ENCODE data around the gene CRAMP1.

CRAMP1 gene

DNA sequence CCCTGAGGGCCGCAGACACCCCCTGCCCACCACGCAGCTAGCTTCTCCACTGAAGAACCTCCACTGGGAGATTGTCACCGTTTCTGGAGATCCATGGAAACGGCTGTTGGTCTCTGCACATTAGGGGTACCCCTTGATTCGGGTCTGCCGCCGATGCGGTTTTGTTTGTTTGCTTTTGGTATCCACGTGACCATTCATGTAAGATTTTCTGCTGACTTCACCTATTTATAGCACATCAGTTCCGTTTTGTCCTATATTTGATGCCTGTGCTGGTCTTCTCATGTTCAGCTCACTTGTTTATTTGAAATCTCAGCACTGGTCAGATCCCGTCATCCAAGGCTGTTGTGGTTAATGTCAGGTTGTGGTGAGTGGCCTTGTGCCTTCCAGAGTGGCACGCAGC, 21.1 kb downstream of the CRAMP1 start:
- POLR2A ChIA-PET, result no interaction called here
- CTCF ChIA-PET, result no interaction called here
- Histone ChIP-seq H3K27ac (ENCODE audit: extremely low read depth, low read depth, low read length) (no peak overlapping the region), H3K4me3 (ENCODE audit: low read depth, low read length) (no peak overlapping the region), H3K9me3 (ENCODE audit: control insufficient read depth, insufficient read depth, low read depth, low read length) (no peaks in the 10 kb centered on the region), H3K36me3 (ENCODE audit: control insufficient read depth in 2 of 2, insufficient read depth in 1 of 2, low read length in 2 of 2) (peaks cover 8 to 96% of the 10 kb centered on the region in 2 experiments; a peak in 2 of 3 replicates), H3K4me1 (ENCODE audit: control insufficient read depth, insufficient read depth, low read length) (no peaks in the 10 kb centered on the region)
- TF ChIP-seq KLF1 (tag by site-specific recombination; IDR thresholded peaks at IDR 0.05) (no peak), WT1 (tag by site-specific recombination; IDR thresholded peaks at IDR 0.05) (no peak), SETDB1 (IDR thresholded peaks at IDR 0.05; ENCODE audit: insufficient read length, low read length) (no peak), ZNF391 (tag by site-specific recombination; IDR thresholded peaks at IDR 0.05; ENCODE audit: borderline replicate concordance, low read depth) (no peak), ZNF623 (tag by site-specific recombination; IDR thresholded peaks at IDR 0.05) (no peak), ZNF544 (tag by site-specific recombination; IDR thresholded peaks at IDR 0.05) (no peak)
- TF ChIP-seq, protein P1, sequence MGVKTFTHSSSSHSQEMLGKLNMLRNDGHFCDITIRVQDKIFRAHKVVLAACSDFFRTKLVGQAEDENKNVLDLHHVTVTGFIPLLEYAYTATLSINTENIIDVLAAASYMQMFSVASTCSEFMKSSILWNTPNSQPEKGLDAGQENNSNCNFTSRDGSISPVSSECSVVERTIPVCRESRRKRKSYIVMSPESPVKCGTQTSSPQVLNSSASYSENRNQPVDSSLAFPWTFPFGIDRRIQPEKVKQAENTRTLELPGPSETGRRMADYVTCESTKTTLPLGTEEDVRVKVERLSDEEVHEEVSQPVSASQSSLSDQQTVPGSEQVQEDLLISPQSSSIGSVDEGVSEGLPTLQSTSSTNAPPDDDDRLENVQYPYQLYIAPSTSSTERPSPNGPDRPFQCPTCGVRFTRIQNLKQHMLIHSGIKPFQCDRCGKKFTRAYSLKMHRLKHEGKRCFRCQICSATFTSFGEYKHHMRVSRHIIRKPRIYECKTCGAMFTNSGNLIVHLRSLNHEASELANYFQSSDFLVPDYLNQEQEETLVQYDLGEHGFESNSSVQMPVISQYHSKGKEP (tag by site-specific recombination; IDR thresholded peaks at IDR 0.05), result no peak
- TF ChIP-seq, protein P2, sequence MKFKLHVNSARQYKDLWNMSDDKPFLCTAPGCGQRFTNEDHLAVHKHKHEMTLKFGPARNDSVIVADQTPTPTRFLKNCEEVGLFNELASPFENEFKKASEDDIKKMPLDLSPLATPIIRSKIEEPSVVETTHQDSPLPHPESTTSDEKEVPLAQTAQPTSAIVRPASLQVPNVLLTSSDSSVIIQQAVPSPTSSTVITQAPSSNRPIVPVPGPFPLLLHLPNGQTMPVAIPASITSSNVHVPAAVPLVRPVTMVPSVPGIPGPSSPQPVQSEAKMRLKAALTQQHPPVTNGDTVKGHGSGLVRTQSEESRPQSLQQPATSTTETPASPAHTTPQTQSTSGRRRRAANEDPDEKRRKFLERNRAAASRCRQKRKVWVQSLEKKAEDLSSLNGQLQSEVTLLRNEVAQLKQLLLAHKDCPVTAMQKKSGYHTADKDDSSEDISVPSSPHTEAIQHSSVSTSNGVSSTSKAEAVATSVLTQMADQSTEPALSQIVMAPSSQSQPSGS (tag by site-specific recombination; IDR thresholded peaks at IDR 0.05; ENCODE audit: low read depth), result no peak

DNA sequence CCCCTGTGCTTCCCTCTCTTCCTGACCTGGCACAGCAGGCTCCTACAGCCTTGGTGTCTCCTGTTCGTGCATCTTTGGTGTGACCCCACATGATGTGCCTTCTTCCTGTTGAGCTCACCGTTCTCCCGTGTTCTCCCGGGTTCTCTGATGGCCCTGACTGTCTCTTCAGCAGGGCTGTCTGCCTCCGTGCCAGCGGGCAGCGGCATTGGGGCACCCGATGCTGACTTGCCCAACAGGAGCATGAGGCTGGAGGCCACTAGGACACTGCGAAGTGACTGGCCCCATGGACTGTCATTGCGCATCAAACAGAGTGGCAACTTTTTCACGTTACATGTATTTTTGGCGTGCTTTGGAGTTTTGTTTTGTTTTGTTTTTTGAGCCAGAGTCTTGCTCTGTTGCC, 22.4 kb downstream of the CRAMP1 start:
- H3K9me3 ChIP-seq (ENCODE audit: control insufficient read depth, insufficient read depth, low read depth, low read length), result no peaks in the 10 kb centered on the region
- POLR2A ChIA-PET, result no interaction called here
- TF ChIP-seq ZXDB (tag by site-specific recombination; IDR thresholded peaks at IDR 0.05) (no peak), HOXD13 (CRISPR knock-in tag; IDR thresholded peaks at IDR 0.05; ENCODE audit: borderline replicate concordance) (no peak), ZNF350 (tag by site-specific recombination; IDR thresholded peaks at IDR 0.05) (no peak), ZNF544 (tag by site-specific recombination; IDR thresholded peaks at IDR 0.05) (no peak), ZNF610 (tag by site-specific recombination; IDR thresholded peaks at IDR 0.05; ENCODE audit: borderline replicate concordance) (no peak)
- TF ChIP-seq, protein P3, sequence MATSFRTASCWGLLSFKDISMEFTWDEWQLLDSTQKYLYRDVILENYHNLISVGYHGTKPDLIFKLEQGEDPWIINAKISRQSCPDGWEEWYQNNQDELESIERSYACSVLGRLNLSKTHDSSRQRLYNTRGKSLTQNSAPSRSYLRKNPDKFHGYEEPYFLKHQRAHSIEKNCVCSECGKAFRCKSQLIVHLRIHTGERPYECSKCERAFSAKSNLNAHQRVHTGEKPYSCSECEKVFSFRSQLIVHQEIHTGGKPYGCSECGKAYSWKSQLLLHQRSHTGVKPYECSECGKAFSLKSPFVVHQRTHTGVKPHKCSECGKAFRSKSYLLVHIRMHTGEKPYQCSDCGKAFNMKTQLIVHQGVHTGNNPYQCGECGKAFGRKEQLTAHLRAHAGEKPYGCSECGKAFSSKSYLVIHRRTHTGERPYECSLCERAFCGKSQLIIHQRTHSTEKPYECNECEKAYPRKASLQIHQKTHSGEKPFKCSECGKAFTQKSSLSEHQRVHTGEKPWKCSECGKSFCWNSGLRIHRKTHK (tag by site-specific recombination; IDR thresholded peaks at IDR 0.05), result no peak
- CTCF ChIA-PET, result no interaction called here
- peaks cover 8 to 96% of the 10 kb centered on the region in 2 experiments; a peak in 2 of 3 replicates for H3K36me3 ChIP-seq (ENCODE audit: control insufficient read depth in 2 of 2, insufficient read depth in 1 of 2, low read length in 2 of 2)
- no peak overlapping the region for H3K4me3 ChIP-seq (ENCODE audit: low read depth, low read length)
- no peak overlapping the region for H3K27ac ChIP-seq (ENCODE audit: extremely low read depth, low read depth, low read length)
- H3K4me1 ChIP-seq (ENCODE audit: control insufficient read depth, insufficient read depth, low read length), result no peaks in the 10 kb centered on the region

DNA sequence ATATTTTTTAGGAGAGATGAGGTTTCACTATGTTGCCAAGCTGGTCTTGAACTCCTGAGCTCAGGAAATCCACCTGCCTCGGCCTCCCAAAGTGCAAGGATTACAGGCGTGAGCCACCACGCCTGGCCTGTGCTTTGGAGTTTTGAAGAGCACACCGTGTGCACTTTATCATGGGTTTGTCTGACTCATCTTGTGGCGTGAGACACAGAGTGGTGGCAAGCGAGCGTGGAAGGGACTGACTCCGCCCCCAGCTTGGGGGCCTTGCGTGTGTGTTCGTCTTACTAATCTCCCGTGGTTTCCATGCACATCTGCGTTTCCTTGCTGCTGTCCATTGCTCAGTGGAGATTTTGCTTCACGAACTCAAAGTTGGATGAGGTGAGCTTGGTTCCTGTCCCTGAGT, 22.9 kb downstream of the CRAMP1 start:
- no peak overlapping the region for H3K4me3 ChIP-seq (ENCODE audit: low read depth, low read length)
- H3K27ac ChIP-seq (ENCODE audit: extremely low read depth, low read depth, low read length), result no peak overlapping the region
- no peaks in the 10 kb centered on the region for H3K4me1 ChIP-seq (ENCODE audit: control insufficient read depth, insufficient read depth, low read length)
- no peaks in the 10 kb centered on the region for H3K9me3 ChIP-seq (ENCODE audit: control insufficient read depth, insufficient read depth, low read depth, low read length)
- H3K36me3 ChIP-seq (ENCODE audit: control insufficient read depth in 2 of 2, insufficient read depth in 1 of 2, low read length in 2 of 2), result peaks cover 5 to 96% of the 10 kb centered on the region in 2 experiments; a peak in 2 of 3 replicates
- ChIA-PET CTCF (no interaction called here), POLR2A (no interaction called here)
- TF ChIP-seq ZNF37A (tag by site-specific recombination; IDR thresholded peaks at IDR 0.05), result no peak
- no peak for TF ChIP-seq ZFP37 (tag by site-specific recombination; IDR thresholded peaks at IDR 0.05)
- no peak for TF ChIP-seq SP3 (tag by site-specific recombination; IDR thresholded peaks at IDR 0.05)
- TF ChIP-seq, protein P4, sequence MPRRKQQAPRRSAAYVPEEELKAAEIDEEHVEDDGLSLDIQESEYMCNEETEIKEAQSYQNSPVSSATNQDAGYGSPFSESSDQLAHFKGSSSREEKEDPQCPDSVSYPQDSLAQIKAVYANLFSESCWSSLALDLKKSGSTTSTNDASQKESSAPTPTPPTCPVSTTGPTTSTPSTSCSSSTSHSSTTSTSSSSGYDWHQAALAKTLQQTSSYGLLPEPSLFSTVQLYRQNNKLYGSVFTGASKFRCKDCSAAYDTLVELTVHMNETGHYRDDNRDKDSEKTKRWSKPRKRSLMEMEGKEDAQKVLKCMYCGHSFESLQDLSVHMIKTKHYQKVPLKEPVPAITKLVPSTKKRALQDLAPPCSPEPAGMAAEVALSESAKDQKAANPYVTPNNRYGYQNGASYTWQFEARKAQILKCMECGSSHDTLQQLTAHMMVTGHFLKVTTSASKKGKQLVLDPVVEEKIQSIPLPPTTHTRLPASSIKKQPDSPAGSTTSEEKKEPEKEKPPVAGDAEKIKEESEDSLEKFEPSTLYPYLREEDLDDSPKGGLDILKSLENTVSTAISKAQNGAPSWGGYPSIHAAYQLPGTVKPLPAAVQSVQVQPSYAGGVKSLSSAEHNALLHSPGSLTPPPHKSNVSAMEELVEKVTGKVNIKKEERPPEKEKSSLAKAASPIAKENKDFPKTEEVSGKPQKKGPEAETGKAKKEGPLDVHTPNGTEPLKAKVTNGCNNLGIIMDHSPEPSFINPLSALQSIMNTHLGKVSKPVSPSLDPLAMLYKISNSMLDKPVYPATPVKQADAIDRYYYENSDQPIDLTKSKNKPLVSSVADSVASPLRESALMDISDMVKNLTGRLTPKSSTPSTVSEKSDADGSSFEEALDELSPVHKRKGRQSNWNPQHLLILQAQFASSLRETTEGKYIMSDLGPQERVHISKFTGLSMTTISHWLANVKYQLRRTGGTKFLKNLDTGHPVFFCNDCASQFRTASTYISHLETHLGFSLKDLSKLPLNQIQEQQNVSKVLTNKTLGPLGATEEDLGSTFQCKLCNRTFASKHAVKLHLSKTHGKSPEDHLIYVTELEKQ (tag by site-specific recombination; IDR thresholded peaks at IDR 0.05; ENCODE audit: borderline replicate concordance), result no peak
- TF ChIP-seq ZNF433 (tag by site-specific recombination; IDR thresholded peaks at IDR 0.05; ENCODE audit: low read depth), result no peak
- TF ChIP-seq ZNF274 (IDR thresholded peaks at IDR 0.05; ENCODE audit: low read length), result no peak
- no peak for TF ChIP-seq ZNF274 (tag by site-specific recombination; IDR thresholded peaks at IDR 0.05; ENCODE audit: borderline replicate concordance)
- no peak for TF ChIP-seq ZNF501 (tag by site-specific recombination; IDR thresholded peaks at IDR 0.05)
- no peak for TF ChIP-seq ZNF701 (tag by site-specific recombination; IDR thresholded peaks at IDR 0.05)
- TF ChIP-seq, protein P5, sequence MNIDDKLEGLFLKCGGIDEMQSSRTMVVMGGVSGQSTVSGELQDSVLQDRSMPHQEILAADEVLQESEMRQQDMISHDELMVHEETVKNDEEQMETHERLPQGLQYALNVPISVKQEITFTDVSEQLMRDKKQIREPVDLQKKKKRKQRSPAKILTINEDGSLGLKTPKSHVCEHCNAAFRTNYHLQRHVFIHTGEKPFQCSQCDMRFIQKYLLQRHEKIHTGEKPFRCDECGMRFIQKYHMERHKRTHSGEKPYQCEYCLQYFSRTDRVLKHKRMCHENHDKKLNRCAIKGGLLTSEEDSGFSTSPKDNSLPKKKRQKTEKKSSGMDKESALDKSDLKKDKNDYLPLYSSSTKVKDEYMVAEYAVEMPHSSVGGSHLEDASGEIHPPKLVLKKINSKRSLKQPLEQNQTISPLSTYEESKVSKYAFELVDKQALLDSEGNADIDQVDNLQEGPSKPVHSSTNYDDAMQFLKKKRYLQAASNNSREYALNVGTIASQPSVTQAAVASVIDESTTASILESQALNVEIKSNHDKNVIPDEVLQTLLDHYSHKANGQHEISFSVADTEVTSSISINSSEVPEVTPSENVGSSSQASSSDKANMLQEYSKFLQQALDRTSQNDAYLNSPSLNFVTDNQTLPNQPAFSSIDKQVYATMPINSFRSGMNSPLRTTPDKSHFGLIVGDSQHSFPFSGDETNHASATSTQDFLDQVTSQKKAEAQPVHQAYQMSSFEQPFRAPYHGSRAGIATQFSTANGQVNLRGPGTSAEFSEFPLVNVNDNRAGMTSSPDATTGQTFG (tag by site-specific recombination; IDR thresholded peaks at IDR 0.05; ENCODE audit: borderline replicate concordance), result no peak
